ENCODE data around the gene HHIPL1.

HHIPL1 gene

GRCh38 chr14:99630202-99630601 is 14.7 kb upstream of the HHIPL1 start:
- no peak for TF ChIP-seq CTCF (IDR thresholded peaks at IDR 0.05)
- no peak for TF ChIP-seq ZFX (IDR thresholded peaks at IDR 0.05; ENCODE audit: borderline replicate concordance)
- H3K27ac ChIP-seq = no peak overlapping the region

- no peak for TF ChIP-seq ZFX (IDR thresholded peaks at IDR 0.05; ENCODE audit: borderline replicate concordance)
- no peak for TF ChIP-seq CTCF (IDR thresholded peaks at IDR 0.05)
- no peak overlapping the region for H3K27ac ChIP-seq
Observed at GRCh38 chr14:99632410-99633035, 12.4 kb upstream of the HHIPL1 start.

- no peak for TF ChIP-seq ZFX (IDR thresholded peaks at IDR 0.05; ENCODE audit: borderline replicate concordance)
- TF ChIP-seq CTCF (IDR thresholded peaks at IDR 0.05) = no peak
- H3K27ac ChIP-seq = no peak overlapping the region
Observed at GRCh38 chr14:99633141-99633540, 11.8 kb upstream of the HHIPL1 start.

GRCh38 chr14:99633918-99634317 is 11.0 kb upstream of the HHIPL1 start:
- TF ChIP-seq CTCF (IDR thresholded peaks at IDR 0.05) (no peak), ZFX (IDR thresholded peaks at IDR 0.05; ENCODE audit: borderline replicate concordance) (no peak)
- no peak overlapping the region for H3K27ac ChIP-seq

- TF ChIP-seq CTCF (IDR thresholded peaks at IDR 0.05) (no peak), ZFX (IDR thresholded peaks at IDR 0.05; ENCODE audit: borderline replicate concordance) (no peak)
- no peak overlapping the region for H3K27ac ChIP-seq
Observed at GRCh38 chr14:99634443-99634842, 10.5 kb upstream of the HHIPL1 start.

GRCh38 chr14:99635116-99635515 is 9.8 kb upstream of the HHIPL1 start:
- TF ChIP-seq ZFX (IDR thresholded peaks at IDR 0.05; ENCODE audit: borderline replicate concordance) (no peak), CTCF (IDR thresholded peaks at IDR 0.05) (no peak)
- H3K27ac ChIP-seq = no peak overlapping the region

- TF ChIP-seq ZFX (IDR thresholded peaks at IDR 0.05; ENCODE audit: borderline replicate concordance) = no peak
- TF ChIP-seq CTCF (IDR thresholded peaks at IDR 0.05) = no peak
- H3K27ac ChIP-seq = no peak overlapping the region
Observed at GRCh38 chr14:99636487-99636886, 8.4 kb upstream of the HHIPL1 start.
